HG02852 (cell line): ENCODE data around the gene DYNLT3.

Experiments
- ATAC-seq: cut with Tn5 transposase; IDR thresholded peaks from one replicate; pipeline ENCODE4 v1.9.1; 2021; ENCODE audit warnings: mild to moderate bottlenecking, moderate library complexity; ENCODE audit not compliant: unreplicated experiment

Gene DYNLT3

GRCh38 chrX:37846934-37847732 lies at the start of gene DYNLT3:
TSS of gene DYNLT3 (minus strand) at chrX:37847571. CDS start at chrX:37847510, 61 bp downstream.
- ATAC-seq = peak; percentile 99

DNA sequence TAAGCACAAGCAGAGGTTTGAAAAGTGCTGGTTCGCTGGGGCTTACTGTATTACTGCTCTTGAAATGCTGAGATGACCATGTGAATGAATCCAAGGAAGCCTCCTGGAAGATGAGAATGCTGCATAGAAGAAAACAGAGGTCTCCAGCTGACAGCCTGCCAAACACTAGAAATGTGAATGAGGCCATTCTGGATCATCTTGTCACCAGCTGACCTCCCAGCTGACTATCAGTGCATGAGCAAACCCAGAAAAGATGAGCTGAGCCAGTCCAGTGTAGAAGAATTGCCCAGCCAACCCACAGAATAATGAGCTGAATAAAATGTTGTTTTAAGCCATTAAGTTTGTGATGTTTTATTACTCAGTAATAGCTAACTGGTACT lies 49.1 kb upstream of the DYNLT3 start:
- ATAC-seq = no peak

DNA sequence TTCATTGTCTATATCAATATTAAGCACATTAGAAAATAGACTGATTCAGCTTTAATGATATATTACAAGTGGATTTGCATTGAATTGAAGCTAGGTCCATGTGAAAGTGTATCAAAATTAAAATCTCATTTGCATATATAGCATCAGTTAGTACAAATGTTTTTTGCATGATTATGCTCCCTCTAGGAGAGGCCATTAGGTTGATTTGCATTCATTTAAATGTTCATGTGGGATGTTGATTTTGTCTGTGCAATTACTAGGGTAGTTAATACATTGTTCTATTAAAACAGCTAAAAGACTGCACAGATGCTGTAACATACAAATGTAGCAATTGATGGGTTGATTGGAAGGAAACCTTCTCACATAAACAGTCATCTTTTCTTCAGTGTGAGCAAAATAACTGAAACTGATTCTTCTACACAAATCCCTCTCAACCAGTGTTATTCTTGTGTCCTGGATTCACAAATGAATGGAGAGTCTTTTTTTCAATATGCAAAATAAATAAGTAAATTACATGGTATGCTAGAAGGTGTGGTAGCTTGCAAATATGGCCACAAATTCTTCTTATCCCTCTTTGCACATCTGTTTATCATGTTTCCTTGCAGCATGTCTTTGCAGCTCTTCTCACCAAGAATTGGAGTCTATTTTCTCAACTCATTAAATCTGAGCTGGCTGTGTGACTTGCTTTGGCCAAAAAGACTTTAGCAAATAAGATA lies 48.6 kb upstream of the DYNLT3 start:
- no peak for ATAC-seq

GRCh38 chrX:37894725-37895124 lies 47.4 kb upstream of the DYNLT3 start:
- ATAC-seq = no peak

DNA sequence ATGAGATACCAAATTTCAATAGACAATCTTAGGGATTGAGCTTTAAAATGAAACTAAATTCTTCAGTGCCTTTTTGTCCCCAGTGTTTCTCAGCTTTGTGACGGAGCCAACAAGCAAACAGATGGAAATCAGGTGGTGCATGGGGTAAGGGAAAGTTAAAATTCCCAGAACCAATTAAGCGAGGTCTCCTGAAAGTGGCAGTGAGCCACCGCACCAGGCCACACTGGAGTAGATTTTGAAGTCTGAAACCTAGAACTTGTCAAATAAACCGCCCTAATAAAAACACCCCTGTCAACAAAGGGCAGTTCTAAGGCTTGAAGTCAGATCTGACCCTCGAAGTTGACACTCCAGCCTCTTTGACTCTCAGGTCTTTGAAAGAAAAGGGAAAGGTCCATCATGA lies 40.6 kb upstream of the DYNLT3 start:
- no peak for ATAC-seq

- ATAC-seq = no peak
Observed at GRCh38 chrX:37887347-37887746, 40.0 kb upstream of the DYNLT3 start.

DNA sequence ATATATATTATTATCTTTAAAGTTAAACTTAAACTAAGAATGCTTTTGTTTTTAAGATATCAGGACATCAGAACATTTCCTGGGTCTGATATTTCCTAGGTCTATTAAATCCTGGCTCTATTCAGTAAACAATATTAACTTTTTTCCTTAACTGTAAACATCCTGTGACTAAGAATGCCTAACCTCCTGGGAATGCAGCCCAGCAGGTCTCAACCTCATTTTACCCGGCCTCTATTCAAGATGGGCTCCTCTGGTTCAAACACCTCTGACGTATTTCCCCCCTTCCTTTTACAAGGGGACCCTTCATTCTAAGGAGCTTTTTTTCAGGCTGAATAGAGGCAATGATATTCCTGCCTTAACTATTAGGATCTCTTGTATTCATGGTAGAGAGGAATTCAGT lies 35.8 kb upstream of the DYNLT3 start:
- no peak for ATAC-seq

DNA sequence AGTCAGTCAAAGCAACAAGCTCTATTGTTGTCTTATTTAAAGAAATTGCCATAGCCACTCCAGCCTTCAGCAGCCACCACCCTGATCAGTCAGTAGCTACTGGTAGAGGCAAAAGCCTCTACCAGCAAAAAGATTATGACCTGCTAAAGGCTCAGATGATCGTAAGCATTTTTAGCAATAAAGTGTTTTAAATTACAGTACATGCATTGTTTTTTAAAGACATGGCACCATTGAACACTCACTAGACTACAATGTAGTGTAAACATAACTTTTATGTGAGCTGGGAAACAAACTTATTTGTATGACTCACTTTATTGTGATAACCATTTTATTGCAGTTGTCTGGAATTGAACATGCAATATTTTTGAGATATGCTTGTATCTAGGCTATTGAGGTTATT lies 32.3 kb upstream of the DYNLT3 start:
- no peak for ATAC-seq

DNA sequence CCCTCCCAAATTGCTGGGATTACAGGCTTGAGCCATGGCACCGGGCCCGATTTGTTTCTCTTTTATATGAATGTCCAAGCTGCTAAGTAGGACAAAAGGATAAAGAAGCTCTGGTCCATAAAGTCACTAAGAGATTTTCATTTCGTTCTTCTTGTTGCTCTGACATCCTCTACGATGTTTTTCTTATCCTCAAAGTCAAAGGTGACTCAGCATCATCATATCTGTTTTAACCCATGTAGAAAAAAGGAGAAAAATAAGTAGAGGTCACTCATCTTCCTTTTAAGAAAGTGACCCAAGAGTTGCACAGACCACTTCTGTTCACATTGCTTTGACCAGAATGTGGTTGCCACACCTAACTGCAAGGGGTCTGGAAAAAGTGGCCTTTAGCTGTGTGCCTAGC lies 29.3 kb upstream of the DYNLT3 start:
- no peak for ATAC-seq

DNA sequence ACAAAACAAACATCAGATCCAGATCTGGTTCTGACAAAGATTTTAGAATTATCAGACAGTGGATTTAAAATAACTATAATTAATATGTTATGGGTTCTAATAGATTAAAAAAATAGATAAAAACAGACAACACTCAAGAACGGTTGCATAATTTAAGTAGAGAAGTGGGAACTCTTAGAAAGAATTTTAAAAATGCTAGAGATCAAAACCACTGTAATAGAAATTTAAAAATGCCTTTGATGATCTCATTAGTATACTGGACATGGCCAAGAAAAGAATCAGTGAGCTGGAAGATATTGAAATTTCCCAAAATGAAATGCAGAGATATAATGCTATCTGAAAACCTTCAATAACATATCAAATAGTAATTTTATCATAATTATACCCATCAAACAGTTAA lies 28.3 kb upstream of the DYNLT3 start:
- ATAC-seq = no peak

DNA sequence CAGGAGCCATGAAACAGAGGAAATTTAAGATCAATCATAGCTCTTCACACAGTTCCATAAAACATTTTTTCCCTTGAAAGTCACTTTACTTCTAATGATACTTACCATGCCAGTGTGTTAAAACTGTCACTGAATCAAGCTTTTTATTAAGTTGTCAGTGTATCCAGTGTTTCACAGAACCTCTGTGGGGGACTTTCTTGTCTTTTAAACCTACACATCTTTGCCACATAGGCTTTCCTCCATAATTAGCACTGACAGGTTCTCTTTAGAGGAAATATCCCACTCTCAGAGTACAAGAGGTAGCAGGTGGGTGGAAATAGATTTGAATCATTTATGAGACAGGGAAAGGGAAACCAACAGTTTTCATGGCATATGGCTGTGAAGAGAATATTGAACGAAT lies 25.8 kb upstream of the DYNLT3 start:
- ATAC-seq = no peak

- ATAC-seq = no peak
Observed at GRCh38 chrX:37872303-37872655, 24.9 kb upstream of the DYNLT3 start.

- no peak for ATAC-seq
Observed at GRCh38 chrX:37871626-37872302, 24.4 kb upstream of the DYNLT3 start.

DNA sequence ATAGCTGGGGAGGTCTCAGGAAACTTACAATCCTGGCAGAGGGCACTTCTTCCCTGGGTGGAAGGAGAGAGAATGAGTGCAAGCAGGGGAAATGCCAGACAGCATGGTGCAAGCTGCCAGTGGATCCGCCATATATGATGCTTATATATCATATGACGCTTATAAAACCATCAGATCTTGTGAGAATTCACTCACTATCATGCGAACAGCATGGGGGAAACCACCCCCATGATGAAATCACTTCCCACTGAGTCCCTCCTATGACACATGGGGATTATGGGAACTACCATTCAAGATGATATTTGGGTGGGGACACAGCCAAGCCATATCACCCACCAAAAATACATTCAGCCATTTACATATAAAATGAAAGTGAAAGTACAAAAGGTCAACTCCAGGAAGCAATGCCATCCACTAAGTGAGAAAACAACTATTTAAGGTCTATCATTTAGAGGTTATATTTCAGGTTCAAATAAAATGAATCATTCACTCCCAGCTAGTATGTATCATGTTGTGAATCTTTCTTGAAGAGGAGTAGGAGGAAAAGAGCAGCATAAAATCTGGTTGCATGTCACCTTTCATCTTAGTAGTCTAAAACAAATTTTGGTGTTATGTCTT lies 20.3 kb upstream of the DYNLT3 start:
- ATAC-seq = no peak

- no peak for ATAC-seq
Observed at GRCh38 chrX:37863728-37864127, 16.4 kb upstream of the DYNLT3 start.

GRCh38 chrX:37862851-37863250 lies 15.5 kb upstream of the DYNLT3 start:
- ATAC-seq = no peak

DNA sequence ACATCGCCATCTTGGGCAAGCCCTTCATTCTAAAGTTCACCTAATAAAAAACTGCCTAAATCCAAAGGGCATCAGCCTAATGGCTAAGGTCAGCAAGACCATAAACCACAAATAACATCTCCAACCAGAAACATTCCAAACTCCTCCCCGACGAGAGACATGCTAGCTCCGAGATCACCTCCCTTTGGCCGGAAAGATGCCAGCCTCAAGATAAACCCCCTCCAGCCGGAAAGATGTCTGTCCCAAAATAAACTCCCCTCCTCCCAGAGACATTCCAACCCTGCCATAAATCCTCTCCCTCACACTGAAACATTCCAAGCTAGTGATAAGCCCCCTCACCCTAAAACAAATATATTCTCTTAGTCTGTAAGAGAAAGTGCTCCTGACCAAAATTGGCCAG lies 13.3 kb upstream of the DYNLT3 start:
- ATAC-seq = no peak

- ATAC-seq = no peak
Observed at GRCh38 chrX:37854748-37855147, 7.4 kb upstream of the DYNLT3 start.

GRCh38 chrX:37854148-37854547 lies 6.8 kb upstream of the DYNLT3 start:
- ATAC-seq = no peak

DNA sequence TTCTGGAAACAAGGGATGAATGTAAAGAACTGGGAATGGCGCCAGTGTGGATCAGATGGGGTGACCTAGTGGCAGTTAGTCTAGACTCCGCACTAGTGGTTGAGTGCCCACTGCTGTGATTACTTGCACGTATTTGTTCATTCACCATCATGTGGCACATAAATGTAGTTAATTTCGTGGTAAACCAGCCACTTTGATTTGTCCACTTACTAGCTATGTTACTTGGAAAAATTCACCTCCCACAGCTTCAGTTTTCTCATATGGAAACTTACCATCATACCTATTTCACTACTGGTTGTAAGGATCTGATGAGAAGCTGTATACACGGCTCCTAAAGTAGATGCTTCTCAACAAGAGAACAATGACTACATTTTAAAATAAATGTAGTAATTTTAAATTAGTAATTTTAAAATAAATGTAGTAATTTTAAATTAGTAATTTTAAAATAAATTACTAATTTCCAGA lies 394 bp upstream of the DYNLT3 start:
- ATAC-seq = peak; percentile 0

- ATAC-seq = no peak
Observed at GRCh38 chrX:37846558-37846933, 825 bp downstream of the DYNLT3 start.

- no peak for ATAC-seq
Observed at GRCh38 chrX:37846141-37846540, 1.2 kb downstream of the DYNLT3 start.
